ENCODE results near the gene POC5.

- TF ChIP-seq CTCF (IDR thresholded peaks at IDR 0.05) (no peak), POLR2A (IDR thresholded peaks at IDR 0.05) (no peak)
These were observed 86.4 kb downstream of the POC5 start for GRCh38 chr5:75630875-75631274.
